Coronary artery (tissue), 2 donors: ENCODE measurements around the gene TUFM.
"Not testable (repeated sequence)": the region's sequence is repeated elsewhere in the genome, so short reads cannot be mapped to it uniquely, and the experiment has no call there.

Experiments
- DNase-seq: peaks from one replicate; pipeline ENCODE4 v3.0.0-alpha.2; 2017; ENCODE audit warnings: low spot score
- H3K27ac ChIP-seq, 2 donors: fragments of 200-600 bp; sonication (generic); one replicate each; pipeline ENCODE4 v1.5.1; 2016 to 2019
- H3K4me3 ChIP-seq: fragments of 200-600 bp; sonication (generic); 2 replicates; pipeline ENCODE4 v1.5.1; 2016; ENCODE audit warnings: mild to moderate bottlenecking, moderate library complexity
- TF ChIP-seq, protein P1 (sequence below): fragments of 200-600 bp; sonication (generic); IDR thresholded peaks from one replicate; pipeline ENCODE4 v1.5.1; 2019; ENCODE audit warnings: antibody characterized with exemption

The TUFM gene

DNA sequence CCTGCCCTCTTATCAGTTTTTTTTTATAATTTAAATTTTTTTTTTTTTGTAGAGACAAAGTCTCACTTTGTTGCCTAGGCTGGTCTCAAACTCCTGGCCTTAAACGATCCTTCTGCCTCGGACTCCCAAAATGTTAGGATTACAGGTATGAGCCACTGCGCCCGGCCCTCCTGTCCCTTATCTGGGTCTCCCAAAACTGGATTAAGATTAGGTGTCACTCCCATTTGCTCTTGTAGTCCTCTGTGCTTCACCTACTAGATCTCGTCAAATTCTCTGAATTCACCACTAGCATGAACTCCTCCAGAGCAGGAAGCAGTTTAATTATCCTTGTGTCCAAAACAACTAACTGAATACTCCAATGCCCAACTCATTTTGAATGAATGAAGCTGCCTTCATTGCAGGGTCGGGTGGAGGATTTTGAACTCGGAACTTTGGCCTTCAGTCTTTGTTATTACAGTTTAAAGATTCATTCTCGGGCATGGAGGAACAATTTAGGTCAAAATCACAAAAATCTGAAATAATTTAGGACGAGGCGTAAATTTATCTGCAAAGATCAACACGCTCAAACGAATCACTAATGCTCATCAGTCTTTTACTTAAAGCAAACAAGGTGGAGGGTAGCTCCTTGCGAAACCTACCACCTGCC is 24.2 kb downstream of the TUFM start:
- Histone ChIP-seq H3K4me3 (peak overlapping the region; percentile 100), H3K27ac (peak overlapping the region; percentile 97 to 100)
- DNase-seq = no peak
- TF ChIP-seq, protein P1, sequence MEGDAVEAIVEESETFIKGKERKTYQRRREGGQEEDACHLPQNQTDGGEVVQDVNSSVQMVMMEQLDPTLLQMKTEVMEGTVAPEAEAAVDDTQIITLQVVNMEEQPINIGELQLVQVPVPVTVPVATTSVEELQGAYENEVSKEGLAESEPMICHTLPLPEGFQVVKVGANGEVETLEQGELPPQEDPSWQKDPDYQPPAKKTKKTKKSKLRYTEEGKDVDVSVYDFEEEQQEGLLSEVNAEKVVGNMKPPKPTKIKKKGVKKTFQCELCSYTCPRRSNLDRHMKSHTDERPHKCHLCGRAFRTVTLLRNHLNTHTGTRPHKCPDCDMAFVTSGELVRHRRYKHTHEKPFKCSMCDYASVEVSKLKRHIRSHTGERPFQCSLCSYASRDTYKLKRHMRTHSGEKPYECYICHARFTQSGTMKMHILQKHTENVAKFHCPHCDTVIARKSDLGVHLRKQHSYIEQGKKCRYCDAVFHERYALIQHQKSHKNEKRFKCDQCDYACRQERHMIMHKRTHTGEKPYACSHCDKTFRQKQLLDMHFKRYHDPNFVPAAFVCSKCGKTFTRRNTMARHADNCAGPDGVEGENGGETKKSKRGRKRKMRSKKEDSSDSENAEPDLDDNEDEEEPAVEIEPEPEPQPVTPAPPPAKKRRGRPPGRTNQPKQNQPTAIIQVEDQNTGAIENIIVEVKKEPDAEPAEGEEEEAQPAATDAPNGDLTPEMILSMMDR = no peak

DNA sequence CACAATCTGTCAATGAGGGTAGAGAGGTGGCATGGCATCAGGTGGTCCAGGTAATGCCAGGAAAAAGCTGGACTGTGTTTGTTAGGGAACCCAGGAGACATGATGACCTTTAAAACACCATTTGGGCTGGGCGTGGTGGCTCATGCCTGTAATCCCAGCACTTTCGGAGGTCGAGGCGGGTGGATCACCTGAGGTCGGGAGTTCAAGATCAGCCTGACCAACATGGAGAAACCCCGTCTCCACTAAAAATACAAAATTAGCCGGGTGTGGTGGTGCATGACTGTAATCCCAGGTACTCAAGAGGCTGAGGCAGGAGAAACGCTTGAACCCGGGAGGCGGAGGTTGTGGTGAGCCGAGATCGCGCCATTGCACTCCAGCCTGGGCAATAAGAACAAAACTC is 25.6 kb downstream of the TUFM start:
- not testable (repeated sequence) for H3K4me3 ChIP-seq, DNase-seq, H3K27ac ChIP-seq

DNA sequence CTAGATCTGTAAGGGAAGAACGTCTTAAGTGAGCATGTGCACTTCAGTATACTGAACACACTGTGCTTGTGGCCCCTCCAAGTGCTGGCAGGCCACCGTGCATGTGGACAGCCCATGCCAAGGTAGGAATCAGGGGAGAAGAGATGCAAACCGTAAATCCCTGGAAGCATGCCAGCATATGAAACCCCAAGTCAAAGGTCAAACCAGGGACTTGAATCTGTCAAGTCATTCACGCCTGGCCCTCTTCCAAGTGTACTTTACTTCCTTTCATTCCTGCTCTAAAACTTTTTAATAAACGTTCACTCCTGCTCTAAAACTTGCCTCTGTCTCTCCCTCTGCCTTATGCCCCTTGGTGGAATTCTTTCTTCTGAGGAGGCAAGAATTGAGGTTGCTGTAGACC is 26.1 kb downstream of the TUFM start:
- TF ChIP-seq, protein P1 = no peak
- no peak overlapping the region for H3K4me3 ChIP-seq
- no peak overlapping the region for H3K27ac ChIP-seq
- no peak for DNase-seq

DNA sequence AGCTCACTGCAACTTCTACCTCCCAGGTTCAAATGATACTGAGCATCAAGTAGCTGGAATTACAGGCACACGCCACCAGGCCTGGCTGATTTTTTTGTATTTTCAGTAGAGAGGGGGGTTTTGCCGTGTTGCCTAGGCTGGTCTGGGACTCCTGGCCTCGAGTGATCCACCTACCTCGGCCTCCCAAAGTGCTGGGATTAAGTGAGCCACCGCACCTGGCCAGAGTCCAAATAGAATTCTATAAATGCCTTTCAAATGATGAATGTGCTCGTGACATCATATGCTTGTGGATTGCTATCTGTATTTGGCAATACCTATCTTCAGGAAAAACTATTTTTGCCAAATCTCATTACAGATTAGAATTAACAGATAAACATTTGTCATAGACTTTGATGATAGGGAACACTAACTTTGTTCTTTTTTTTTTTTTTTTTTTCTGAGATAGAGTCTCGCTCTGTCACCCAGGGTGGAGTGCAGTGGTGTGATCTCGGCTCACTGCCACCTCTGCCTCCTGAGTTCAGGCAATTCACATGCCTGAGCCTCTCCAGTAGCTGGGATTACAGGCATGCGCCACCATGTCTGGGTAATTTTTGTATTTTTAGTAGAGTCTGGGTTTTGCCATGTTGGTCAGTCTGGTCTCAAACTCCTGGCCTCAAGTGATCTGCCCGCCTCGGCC is 38.6 kb downstream of the TUFM start:
- not testable (repeated sequence) for H3K4me3 ChIP-seq, DNase-seq, H3K27ac ChIP-seq

DNA sequence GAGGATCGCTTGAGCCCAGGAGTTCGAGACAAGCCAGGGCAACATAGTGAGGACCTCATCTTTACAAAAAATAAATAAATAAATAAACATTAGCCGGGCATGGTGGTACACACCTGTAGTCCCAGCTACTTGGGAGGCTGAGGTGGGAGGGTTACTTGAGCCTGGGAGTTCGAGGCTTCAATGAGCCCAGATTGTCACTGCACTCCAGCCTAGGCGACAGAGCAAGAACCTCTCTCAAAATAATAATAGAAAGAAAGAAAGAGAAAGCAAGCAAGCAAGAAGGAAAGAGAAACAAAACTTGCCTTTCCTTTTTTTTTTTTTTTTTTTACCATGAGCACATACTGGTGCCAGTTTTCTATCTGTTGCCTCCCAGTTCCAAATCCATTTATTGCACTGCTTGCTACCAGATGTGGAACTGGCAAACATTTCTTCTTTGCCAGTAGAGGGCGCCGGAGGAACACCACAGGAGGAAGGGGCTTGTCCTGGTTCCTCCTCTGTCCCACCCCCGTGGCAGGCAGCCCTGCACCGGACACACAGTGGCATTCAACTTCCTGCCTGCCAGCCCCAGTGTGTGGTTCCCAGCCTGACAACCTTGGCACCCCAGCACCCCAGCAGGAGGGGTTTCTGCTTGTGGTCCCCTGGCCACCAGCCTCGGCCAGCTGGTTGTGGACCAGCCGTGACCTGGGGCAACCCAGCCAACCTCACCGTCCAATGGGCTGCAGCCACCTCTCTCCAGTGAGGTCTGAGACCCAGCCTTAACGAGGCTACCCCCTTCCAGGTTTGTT is 43.7 kb downstream of the TUFM start:
- not testable (repeated sequence) for DNase-seq
- H3K27ac ChIP-seq = peak overlapping the region in 1 of 2 donors; percentile 56
- peak overlapping the region; percentile 32 for H3K4me3 ChIP-seq
